NCI-H2196 treated with DMSO at 0.1 percent for 48 hours (cell line): ENCODE data around the gene AGTR1.
"Not testable (repeated sequence)": the region's sequence is repeated elsewhere in the genome, so short reads cannot be mapped to it uniquely, and the experiment has no call there.

ENCODE experiments used
- DNase-seq: peaks from one replicate; lab custom pipeline; 2025; ENCODE audit not compliant: unreplicated experiment; lab: John Stamatoyannopoulos, UW

Gene AGTR1

GRCh38 chr3:148757238-148758215, 59.8 kb downstream of the AGTR1 start:
- DNase-seq, result no peak

GRCh38 chr3:148758303-148758884, 60.7 kb downstream of the AGTR1 start:
- no peak for DNase-seq

GRCh38 chr3:148759430-148759829, 61.7 kb downstream of the AGTR1 start:
- no peak for DNase-seq

- no peak for DNase-seq
These were observed 65.5 kb downstream of the AGTR1 start for GRCh38 chr3:148763156-148763680.

- no peak for DNase-seq
These were observed 66.6 kb downstream of the AGTR1 start for GRCh38 chr3:148763986-148764935.

GRCh38 chr3:148772361-148772760, 74.7 kb downstream of the AGTR1 start:
- no peak for DNase-seq

- no peak for DNase-seq
These were observed 75.1 kb downstream of the AGTR1 start for GRCh38 chr3:148772835-148773234.

- DNase-seq, result no peak
These were observed 76.1 kb downstream of the AGTR1 start for GRCh38 chr3:148773805-148774204.

- no peak for DNase-seq
These were observed 81.2 kb downstream of the AGTR1 start for GRCh38 chr3:148778926-148779325.

- DNase-seq, result not testable (repeated sequence)
These were observed 87.3 kb downstream of the AGTR1 start for GRCh38 chr3:148785026-148785425.

- DNase-seq, result not testable (repeated sequence)
These were observed 88.5 kb downstream of the AGTR1 start for GRCh38 chr3:148786159-148786558.

- DNase-seq, result no peak
These were observed 91.4 kb downstream of the AGTR1 start for GRCh38 chr3:148789146-148789545.

GRCh38 chr3:148789906-148790305, 92.2 kb downstream of the AGTR1 start:
- DNase-seq, result no peak

GRCh38 chr3:148790370-148790769, 92.7 kb downstream of the AGTR1 start:
- no peak for DNase-seq

GRCh38 chr3:148790851-148791735, 93.4 kb downstream of the AGTR1 start:
- DNase-seq, result no peak

GRCh38 chr3:148791920-148792319, 94.2 kb downstream of the AGTR1 start:
- DNase-seq, result no peak

- no peak for DNase-seq
These were observed 94.8 kb downstream of the AGTR1 start for GRCh38 chr3:148792516-148792915.
